ENCODE data around the gene CHD6.

- TF ChIP-seq, protein P1, sequence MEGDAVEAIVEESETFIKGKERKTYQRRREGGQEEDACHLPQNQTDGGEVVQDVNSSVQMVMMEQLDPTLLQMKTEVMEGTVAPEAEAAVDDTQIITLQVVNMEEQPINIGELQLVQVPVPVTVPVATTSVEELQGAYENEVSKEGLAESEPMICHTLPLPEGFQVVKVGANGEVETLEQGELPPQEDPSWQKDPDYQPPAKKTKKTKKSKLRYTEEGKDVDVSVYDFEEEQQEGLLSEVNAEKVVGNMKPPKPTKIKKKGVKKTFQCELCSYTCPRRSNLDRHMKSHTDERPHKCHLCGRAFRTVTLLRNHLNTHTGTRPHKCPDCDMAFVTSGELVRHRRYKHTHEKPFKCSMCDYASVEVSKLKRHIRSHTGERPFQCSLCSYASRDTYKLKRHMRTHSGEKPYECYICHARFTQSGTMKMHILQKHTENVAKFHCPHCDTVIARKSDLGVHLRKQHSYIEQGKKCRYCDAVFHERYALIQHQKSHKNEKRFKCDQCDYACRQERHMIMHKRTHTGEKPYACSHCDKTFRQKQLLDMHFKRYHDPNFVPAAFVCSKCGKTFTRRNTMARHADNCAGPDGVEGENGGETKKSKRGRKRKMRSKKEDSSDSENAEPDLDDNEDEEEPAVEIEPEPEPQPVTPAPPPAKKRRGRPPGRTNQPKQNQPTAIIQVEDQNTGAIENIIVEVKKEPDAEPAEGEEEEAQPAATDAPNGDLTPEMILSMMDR (optimal IDR thresholded peaks at IDR 0.05 in 1 of 3, IDR thresholded peaks at IDR 0.05 in 1 of 3, conservative IDR thresholded peaks at IDR 0.05 in 1 of 3; ENCODE audit: extremely low read depth in 1 of 3, insufficient read depth in 2 of 3, low read length in 3 of 3) = no peak
- TF ChIP-seq EZH2 (IDR thresholded peaks at IDR 0.05; ENCODE audit: low read length) = no peak
Observed at GRCh38 chr20:41382791-41383305, 235.3 kb downstream of the CHD6 start.

Data from keratinocyte (primary cell).